Stromal cell of bone marrow (primary cell): ENCODE data around the gene RIMBP3C.
"Not testable (repeated sequence)": the region's sequence is repeated elsewhere in the genome, so short reads cannot be mapped to it uniquely, and the experiment has no call there.

Source experiments
- DNase-seq: peaks from one replicate; pipeline ENCODE4 v3.0.0-alpha.2; 2012; ENCODE audit warnings: low read depth

Gene RIMBP3C

DNA sequence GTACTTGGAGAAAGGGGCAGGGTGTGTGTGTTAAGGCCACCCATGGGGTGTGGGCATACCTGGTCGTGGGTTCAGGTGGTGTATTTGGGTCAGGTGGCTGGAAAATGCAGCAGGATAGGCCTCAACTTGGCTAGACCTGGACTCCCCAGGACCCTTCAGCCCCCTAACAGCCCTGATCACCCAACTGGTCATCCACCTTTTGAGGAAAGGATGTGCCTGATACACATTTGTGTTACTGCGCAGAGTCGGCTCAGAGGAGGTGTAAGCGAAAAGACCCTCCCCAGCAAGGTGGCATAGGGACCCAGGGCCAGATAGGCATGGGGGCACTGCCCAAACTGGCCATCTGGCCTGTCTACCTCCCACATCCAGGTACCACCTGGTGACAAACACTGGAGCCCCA, at the start of gene RIMBP3C:
TSS of gene RIMBP3C (minus strand) at position 101 of the 400 bp plus-strand sequence. CDS start 485 bp downstream, outside the sequence.
- DNase-seq = not testable (repeated sequence)

DNA sequence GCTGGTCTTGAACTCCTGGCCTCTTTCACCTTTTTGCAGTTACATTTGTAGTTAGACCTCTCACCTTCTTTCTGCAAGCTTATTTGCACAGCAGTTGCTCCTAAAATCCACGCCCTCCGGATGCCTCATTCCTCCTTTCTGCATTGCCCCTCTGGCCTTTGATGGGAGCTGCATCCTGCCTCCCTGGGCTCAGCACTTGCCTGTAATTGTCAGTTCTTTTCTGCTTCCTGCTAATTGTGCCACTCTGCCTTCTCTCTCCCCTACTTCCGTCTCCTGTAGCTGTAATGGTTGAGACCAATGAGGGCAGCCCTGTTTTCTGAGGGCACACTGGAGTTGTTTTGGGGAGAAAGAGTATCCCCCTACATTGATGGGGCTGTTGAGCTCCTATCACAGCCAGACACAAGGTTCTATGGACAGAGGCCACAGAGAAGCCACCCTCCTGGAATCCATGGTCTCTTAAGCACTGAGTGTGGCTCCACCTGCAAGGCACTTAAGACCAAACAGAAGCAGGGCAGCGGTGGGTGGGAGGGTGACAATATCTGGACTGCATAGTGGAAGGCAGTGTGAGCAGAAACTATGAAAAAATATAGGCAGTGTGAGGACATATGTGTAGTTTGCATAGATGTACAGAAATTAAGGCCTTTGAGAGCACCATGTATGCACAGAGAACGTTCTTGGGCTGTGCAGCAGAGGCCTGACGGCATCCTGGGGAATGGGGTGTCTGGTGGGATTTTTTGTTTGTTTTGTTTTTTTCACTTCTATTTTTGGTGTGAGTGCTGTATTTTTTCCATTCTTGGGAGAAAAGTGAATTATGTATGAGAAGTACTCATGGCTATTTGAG, 48.0 kb upstream of the RIMBP3C start:
- no peak for DNase-seq

- no peak for DNase-seq
These were observed 47.0 kb upstream of the RIMBP3C start for GRCh38 chr22:21598302-21598701.

- DNase-seq = not testable (repeated sequence)
These were observed 45.3 kb upstream of the RIMBP3C start for GRCh38 chr22:21596356-21597135.

DNA sequence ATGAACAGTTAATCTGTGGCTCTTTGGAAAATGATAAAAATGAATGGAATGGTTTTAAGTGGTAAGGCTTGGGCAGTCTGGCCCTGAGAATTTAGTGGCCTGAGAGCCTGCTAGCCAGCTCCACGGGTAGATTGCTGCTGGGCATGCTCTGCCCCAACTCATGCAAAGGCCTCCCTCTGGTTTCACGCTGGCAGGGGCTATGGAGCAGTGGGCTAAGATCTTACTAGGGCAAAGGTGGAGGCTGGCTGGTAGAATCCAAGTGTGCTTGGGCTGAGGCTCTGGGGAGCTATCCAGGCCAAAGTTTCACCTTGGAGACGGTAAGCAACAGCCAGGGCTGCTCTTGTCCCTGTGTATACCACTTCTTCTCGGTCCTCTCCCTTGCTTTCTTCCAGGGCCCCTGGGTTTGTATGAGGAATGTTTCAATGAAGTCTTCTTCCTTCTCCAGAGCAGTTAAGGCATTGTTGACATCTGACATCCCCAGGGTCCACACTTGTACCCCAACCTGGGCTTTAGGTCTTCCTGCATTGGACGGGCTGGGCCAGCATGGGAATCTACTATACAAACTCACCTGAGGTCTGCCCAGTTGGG, 43.7 kb upstream of the RIMBP3C start:
- no peak for DNase-seq

DNA sequence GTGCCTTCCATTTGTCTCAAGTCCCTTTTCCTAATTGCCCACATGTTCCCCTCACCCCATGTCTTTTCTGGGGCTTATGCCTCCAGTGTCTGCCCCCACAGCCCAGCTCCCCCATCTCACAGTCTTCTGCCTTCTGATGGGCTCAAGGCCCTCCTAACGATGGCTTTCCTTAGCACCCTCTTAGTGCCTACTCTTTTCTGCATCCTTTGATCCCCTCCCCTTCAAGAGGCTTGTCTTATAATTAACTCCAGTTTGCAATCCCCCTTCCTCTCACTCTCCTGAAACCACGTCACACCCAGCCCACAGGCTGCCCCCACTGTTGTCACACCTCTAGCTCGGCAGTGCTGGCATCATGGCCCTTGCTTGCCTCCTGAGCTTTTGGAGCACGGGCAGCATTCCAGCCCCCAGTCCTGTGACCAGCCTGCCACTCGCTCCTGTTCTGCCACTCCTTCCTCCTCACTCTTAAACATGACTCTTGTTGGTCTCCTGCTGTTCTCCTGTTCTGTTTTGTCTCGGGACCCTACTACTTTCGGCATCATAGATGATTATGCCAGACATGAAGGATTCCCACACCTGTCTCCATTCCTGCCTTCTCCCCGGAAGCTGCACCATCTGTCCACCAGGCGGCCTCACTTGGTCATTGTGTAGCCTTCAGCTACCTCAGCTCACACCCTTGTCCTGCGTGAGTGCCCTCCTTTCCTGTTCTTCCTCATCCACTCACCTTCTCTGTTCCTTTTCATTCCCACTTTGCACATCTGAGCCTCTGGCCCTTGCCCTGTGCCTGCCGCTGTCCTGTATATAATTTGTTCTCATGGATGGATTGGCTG, 42.4 kb upstream of the RIMBP3C start:
- no peak for DNase-seq

GRCh38 chr22:21592422-21592821, 41.2 kb upstream of the RIMBP3C start:
- no peak for DNase-seq

DNA sequence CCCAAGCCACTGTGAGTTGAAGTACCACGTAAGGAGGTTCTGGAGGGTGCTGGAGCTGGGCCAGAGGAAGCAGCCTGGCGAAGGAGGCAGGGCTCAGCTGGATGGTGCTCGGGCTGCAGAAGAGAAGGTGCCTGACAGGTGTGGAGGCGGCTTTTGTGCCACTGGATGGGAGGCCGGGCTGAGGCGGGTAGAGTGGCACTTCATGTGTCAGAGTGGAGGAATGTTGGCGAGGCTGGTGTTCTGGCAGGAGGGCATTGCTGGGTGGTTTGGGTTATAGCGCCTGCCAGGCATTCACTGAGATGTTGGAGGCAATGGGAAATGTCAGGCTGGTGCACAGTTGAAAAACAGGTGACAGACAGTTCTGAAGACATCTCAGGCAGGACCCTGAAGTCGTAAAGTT, 40.4 kb upstream of the RIMBP3C start:
- DNase-seq = no peak

DNA sequence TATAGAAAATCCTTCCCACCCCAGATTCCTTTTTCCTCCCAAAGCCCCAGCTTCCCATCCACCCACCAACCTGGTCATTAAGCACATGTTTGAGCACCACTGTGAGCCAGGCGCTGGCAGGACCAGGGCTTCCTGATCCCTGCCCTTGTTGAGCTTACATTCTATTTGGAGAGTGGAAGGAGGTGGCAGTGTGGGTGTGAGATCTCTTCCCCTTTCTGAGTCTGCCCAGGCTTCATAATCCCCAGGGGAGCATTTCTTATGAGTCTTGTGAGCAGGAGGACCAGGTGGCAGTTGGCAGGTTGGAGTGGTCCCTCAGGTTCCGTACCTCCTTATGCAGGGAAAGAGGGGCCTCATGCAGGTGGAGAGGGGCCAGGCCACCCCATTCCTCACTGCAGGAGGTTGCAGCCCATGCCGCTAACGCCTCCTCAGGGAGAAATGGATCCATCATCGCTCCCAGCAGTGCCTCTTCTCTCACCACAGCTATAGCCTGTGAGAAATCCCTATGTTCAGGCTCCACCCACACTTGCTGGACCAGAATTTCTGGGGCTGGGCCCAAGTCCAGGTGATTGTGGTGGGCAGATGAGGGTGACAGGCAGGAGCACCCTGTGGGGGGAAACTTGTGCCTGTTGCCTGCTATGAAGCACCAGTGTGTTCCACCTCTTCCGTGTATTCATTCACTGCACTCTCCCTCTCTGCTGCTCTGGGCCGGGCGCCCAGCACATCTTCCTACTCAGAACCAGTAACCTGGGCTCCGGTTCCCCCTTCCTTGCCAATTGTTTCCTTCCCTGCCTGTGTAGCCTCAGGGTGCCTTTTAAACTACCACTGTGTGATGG, 39.8 kb upstream of the RIMBP3C start:
- DNase-seq = no peak

- DNase-seq = no peak
These were observed 38.1 kb upstream of the RIMBP3C start for GRCh38 chr22:21589396-21589795.

- no peak for DNase-seq
These were observed 36.7 kb upstream of the RIMBP3C start for GRCh38 chr22:21587803-21588611.

DNA sequence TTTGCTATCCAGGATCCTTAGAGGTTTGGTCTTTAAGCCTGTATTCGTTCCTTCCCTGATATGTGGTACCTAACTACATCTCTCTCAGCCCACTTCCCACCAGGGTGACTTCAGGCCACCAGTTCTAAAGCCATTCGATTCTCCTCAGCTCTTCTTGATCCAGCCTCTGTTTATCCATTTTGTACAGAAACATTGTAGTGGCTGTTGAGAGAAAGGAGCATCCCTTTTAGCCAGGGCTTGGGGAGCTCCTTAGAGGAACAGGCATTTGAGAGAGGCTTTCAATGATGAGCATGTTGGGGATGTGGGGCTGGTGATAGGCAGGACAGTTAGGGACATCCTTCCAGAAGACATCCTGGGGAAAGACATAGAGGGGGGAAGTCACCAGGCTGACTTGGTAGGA, 34.1 kb upstream of the RIMBP3C start:
- no peak for DNase-seq

GRCh38 chr22:21582801-21583740, 31.8 kb upstream of the RIMBP3C start:
- no peak for DNase-seq

- DNase-seq = not testable (repeated sequence)
These were observed 29.9 kb upstream of the RIMBP3C start for GRCh38 chr22:21581009-21581713.

DNA sequence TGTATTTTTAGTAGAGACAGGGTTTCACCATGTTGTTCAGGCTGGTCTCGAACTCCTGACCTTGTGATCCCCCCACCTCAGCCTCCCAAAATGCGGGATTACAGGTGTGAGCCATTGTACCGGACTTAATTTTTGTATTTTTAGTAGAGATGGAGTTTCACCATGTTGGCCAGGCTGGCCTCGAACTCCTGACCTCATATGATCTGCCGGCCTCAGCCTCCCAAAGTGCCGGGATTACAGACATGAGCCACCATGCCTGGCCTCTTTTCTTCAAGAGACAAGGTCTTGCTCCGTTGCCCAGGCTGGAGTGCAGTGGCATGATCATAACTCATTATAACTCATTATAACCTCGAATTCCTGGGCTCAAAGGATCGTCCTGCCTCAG, 29.4 kb upstream of the RIMBP3C start:
- DNase-seq = not testable (repeated sequence)

DNA sequence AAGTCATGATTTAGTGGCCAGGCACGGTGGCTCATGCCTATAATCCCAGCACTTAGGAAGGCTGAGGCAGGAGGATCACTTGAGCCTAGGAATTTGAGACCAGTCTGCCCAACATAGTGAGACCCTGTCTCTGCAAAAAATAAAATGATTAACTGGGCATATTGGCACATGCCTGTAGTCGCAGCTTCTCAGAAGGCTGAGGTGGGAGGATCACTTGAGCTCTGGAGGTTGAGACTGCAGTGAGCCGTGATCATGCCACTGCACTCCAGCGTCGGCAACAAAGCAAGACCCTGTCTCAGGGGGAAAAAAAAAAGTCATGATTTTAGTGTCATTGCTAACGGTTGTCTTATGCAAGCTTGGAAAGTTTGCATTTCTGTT, 28.2 kb upstream of the RIMBP3C start:
- DNase-seq = no peak

GRCh38 chr22:21573750-21574494, 22.7 kb upstream of the RIMBP3C start:
- no peak for DNase-seq

GRCh38 chr22:21573293-21573734, 22.1 kb upstream of the RIMBP3C start:
- no peak for DNase-seq
